B cell (primary cell): ENCODE measurements around the gene COL5A1. TPM values are rescaled to one million over a fixed set of nuclear protein-coding genes. Genes with fewer than 3 reads are reported as not detected.

Experiments used
- ATAC-seq: fragments of 200-7000 bp; cut with Tn5 transposase; one replicate; pipeline ENCODE4 v1.10.0; 2021; ENCODE audit warnings: low read depth, mild to moderate bottlenecking, moderate number of reproducible peaks, moderate library complexity
- CTCF ChIA-PET: fragments of 350-600 bp; sonication (Branson Sonifier 250); formaldehyde crosslinking; loops from one replicate; lab custom pipeline; 2021; ENCODE audit warnings: antibody characterized with exemption, inconsistent platforms; lab: Charles Lee
- POLR2A ChIA-PET: fragments of 350-600 bp; sonication (Branson Sonifier 250); formaldehyde crosslinking; loops from one replicate; lab custom pipeline; 2021; ENCODE audit warnings: antibody characterized with exemption; lab: Charles Lee
- DNase-seq: peaks from one replicate; pipeline ENCODE4 v3.0.0; 2013
- H2AFZ ChIP-seq: 2 replicates; pipeline ENCODE4 v1.6.1; 2012; ENCODE audit warnings: mild to moderate bottlenecking, low read depth, low read length; ENCODE audit not compliant: insufficient read depth, poor library complexity, severe bottlenecking
- H3K27ac ChIP-seq, 2 donors: 1 replicate in 1 of 2; 2 replicates in 1 of 2; pipeline ENCODE4 v1.5.1; 2012 to 2013; ENCODE audit warnings: low read length in 2 of 2, mild to moderate bottlenecking in 2 of 2, moderate library complexity in 1 of 2
- H3K27me3 ChIP-seq, 4 experiments: fragments of 200-600 bp in 1 of 4; sonication (generic) in 1 of 4; replicated peaks in 1 of 4; 1 replicate in 2 of 4; 2 replicates in 2 of 4; pipeline versions ENCODE4 v1.6.1 to v1.7.0; 2013 to 2016; ENCODE audit warnings: low read length in 3 of 4, mild to moderate bottlenecking in 2 of 4, mixed read lengths in 1 of 4, moderate library complexity in 1 of 4; ENCODE audit not compliant: insufficient read depth in 4 of 4, control insufficient read depth in 3 of 4; ENCODE audit errors: control extremely low read depth in 1 of 4
- H3K36me3 ChIP-seq, 2 experiments: replicated peaks in 1 of 2; 1 replicate in 1 of 2; 2 replicates in 1 of 2; pipeline versions ENCODE4 v1.6.1 to v1.7.1; 2013; ENCODE audit warnings: low read length in 1 of 2; ENCODE audit not compliant: insufficient read depth in 2 of 2, control insufficient read depth in 1 of 2; ENCODE audit errors: control extremely low read depth in 1 of 2, extremely low read depth in 1 of 2
- H3K4me1 ChIP-seq, 2 donors: fragments of 200-600 bp in 1 of 2; sonication (generic) in 1 of 2; 1 replicate in 1 of 2; 2 replicates in 1 of 2; pipeline versions ENCODE4 v1.5.1 to v1.6.1; 2013 to 2017; ENCODE audit warnings: low read length in 2 of 2; ENCODE audit not compliant: control insufficient read depth in 2 of 2, insufficient read depth in 2 of 2
- H3K4me2 ChIP-seq: replicated peaks from 2 replicates; pipeline ENCODE3; 2012; ENCODE audit warnings: mild to moderate bottlenecking, low read depth, low read length; ENCODE audit not compliant: poor library complexity, severe bottlenecking
- H3K4me3 ChIP-seq, 5 experiments: fragments of 200-600 bp in 1 of 5; sonication (generic) in 1 of 5; 1 replicate in 3 of 5; 2 replicates in 2 of 5; pipeline versions ENCODE4 v1.5.1 to v1.7.0; 2011 to 2016; ENCODE audit warnings: low read length in 4 of 5, mild to moderate bottlenecking in 4 of 5, low read depth in 2 of 5, control low read depth in 1 of 5, moderate library complexity in 1 of 5; ENCODE audit not compliant: insufficient read depth in 1 of 5; ENCODE audit errors: control extremely low read depth in 1 of 5, extremely low read depth in 1 of 5
- H3K79me2 ChIP-seq: fragments of 200-600 bp; sonication (generic); one replicate; pipeline ENCODE4 v1.6.0; 2016; ENCODE audit warnings: low read length; ENCODE audit not compliant: control insufficient read depth, insufficient read depth
- H3K9ac ChIP-seq: fragments of 200-600 bp; sonication (generic); 2 replicates; pipeline ENCODE4 v1.6.1; 2017; ENCODE audit warnings: mild to moderate bottlenecking, low read length, moderate library complexity
- H3K9me3 ChIP-seq, 3 donors: one replicate each; pipeline versions ENCODE4 v1.6.1 to v1.7.1; 2013; ENCODE audit warnings: low read length in 2 of 3; ENCODE audit not compliant: control insufficient read depth in 2 of 3, insufficient read depth in 1 of 3; ENCODE audit errors: control extremely low read depth in 1 of 3
- H4K20me1 ChIP-seq: 2 replicates; pipeline ENCODE4 v1.6.0; 2012; ENCODE audit warnings: mild to moderate bottlenecking, low read length; ENCODE audit not compliant: insufficient read depth, control insufficient read depth, poor library complexity, severe bottlenecking
- H3K27ac Mint-ChIP-seq: one replicate; pipeline ENCODE4 v1.8.0; 2021; ENCODE audit warnings: mixed read lengths
- H3K27me3 Mint-ChIP-seq: one replicate; pipeline ENCODE4 v1.8.0; 2021; ENCODE audit warnings: mixed read lengths
- H3K4me1 Mint-ChIP-seq: one replicate; pipeline ENCODE4 v1.8.0; 2021; ENCODE audit warnings: mixed read lengths
- H3K4me3 Mint-ChIP-seq: one replicate; pipeline ENCODE4 v1.8.0; 2021; ENCODE audit warnings: mixed read lengths
- H3K9me3 Mint-ChIP-seq: one replicate; pipeline ENCODE4 v1.8.0; 2022; ENCODE audit warnings: mixed read lengths; ENCODE audit not compliant: insufficient read depth
- EZH2 ChIP-seq: IDR thresholded peaks from 2 replicates; pipeline ENCODE4 v1.6.1; 2012; ENCODE audit warnings: borderline replicate concordance, low read depth, mild to moderate bottlenecking, moderate library complexity, low read length; ENCODE audit not compliant: insufficient read depth, poor library complexity, severe bottlenecking
- WGBS: methylation state at CpG from one replicate; pipeline ENCODE4 v1.1.5; 2013; ENCODE audit warnings: missing lambda C conversion rate; ENCODE audit not compliant: insufficient coverage; 5-methylcytosine and 5-hydroxymethylcytosine counted together
- intact Hi-C: fragments of 100-400 bp; cut with micrococcal nuclease; formaldehyde crosslinking; loops from one replicate; pipeline ENCODE4 v1.10.0; 2022
- polyA plus RNA-seq: library from polyadenylated mRNA; depleted of rRNA; stranded (reverse); fragments of >200 nt; gene quantifications from 2 replicates; pipeline ENCODE4 v1.2.3, GENCODE V29; 2012
- total RNA-seq, 2 donors: library from RNA; stranded (reverse); fragments of 120-200 nt in 1 of 2; gene quantifications; 1 replicate in 1 of 2; 2 replicates in 1 of 2; pipeline versions ENCODE4 v1.2.3 to v1.2.4, GENCODE V29; 2013 to 2022
- TF ChIP-seq, protein P1 (sequence below): fragments of 200-600 bp; IDR thresholded peaks from one replicate; pipeline ENCODE4 v1.8.0; 2022; ENCODE audit warnings: antibody characterized with exemption, mild to moderate bottlenecking

The COL5A1 gene
- total and polyA plus RNA-seq, 2 donors (not counting 1 experiment from before 2014, with no cell fraction given): 0.06 TPM; not detected in 1

DNA sequence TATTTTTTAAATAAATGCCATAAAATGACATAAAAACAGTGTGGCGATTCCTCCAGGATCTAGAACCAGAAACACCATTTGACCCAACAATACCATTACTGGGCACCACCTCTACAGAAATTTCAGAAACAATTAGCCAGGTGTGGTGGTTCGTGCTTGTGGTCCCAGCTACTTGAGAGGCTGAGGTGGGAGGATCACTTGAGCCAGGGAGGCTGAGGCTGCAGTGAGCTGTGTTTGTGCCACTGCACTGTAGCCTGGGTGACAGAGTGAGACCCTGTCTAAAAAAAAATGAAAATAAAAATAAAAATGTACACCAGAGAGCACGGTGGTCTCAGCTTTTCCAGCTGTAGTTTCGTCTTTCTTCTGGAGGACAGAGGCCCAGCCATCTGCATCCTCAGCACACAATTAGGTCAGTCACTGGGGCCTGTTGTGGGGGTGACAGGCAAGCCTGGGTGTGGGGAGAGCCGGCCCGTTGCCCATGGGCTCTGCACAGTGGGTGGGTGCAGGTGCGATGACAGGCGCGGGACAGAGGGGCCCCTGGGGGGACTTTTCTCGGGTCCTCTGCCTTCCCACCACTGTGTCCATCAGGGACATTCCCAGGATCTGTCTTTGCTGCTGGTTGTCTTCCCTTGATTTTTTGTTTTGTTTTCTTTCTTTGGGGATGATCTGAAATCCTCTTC lies 9.8 kb downstream of the COL5A1 start:
- Histone ChIP-seq H3K4me3 (no peak overlapping the region), H2AFZ (no peak overlapping the region), H4K20me1 (no peaks in the 10 kb centered on the region), H3K9ac (no peak overlapping the region), H3K36me3 (no peaks in the 10 kb centered on the region), H3K79me2 (no peaks in the 10 kb centered on the region), H3K4me2 (no peak overlapping the region), H3K4me1 (no peaks in the 10 kb centered on the region), H3K27ac (no peak overlapping the region), H3K27me3 (peaks cover 0 to 2% (median 0%) of the 10 kb centered on the region in 4 experiments), H3K9me3 (no peaks in the 10 kb centered on the region)
- H3K4me1 Mint-ChIP-seq: no peaks in the 10 kb centered on the region
- H3K27me3 Mint-ChIP-seq: no peaks in the 10 kb centered on the region
- TF ChIP-seq EZH2: no peak
- TF ChIP-seq, protein P1, sequence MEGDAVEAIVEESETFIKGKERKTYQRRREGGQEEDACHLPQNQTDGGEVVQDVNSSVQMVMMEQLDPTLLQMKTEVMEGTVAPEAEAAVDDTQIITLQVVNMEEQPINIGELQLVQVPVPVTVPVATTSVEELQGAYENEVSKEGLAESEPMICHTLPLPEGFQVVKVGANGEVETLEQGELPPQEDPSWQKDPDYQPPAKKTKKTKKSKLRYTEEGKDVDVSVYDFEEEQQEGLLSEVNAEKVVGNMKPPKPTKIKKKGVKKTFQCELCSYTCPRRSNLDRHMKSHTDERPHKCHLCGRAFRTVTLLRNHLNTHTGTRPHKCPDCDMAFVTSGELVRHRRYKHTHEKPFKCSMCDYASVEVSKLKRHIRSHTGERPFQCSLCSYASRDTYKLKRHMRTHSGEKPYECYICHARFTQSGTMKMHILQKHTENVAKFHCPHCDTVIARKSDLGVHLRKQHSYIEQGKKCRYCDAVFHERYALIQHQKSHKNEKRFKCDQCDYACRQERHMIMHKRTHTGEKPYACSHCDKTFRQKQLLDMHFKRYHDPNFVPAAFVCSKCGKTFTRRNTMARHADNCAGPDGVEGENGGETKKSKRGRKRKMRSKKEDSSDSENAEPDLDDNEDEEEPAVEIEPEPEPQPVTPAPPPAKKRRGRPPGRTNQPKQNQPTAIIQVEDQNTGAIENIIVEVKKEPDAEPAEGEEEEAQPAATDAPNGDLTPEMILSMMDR: no peak
- H3K4me3 Mint-ChIP-seq: no peak overlapping the region
- ATAC-seq: no peak
- ChIA-PET POLR2A (no interaction called here), CTCF (no interaction called here)
- intact Hi-C loops: no loop called here
- 88% methylated on average over 6 of the region's 10 CpGs for WGBS
- DNase-seq: no peak
- peaks cover 2% of the 10 kb centered on the region for H3K9me3 Mint-ChIP-seq
- no peak overlapping the region for H3K27ac Mint-ChIP-seq

DNA sequence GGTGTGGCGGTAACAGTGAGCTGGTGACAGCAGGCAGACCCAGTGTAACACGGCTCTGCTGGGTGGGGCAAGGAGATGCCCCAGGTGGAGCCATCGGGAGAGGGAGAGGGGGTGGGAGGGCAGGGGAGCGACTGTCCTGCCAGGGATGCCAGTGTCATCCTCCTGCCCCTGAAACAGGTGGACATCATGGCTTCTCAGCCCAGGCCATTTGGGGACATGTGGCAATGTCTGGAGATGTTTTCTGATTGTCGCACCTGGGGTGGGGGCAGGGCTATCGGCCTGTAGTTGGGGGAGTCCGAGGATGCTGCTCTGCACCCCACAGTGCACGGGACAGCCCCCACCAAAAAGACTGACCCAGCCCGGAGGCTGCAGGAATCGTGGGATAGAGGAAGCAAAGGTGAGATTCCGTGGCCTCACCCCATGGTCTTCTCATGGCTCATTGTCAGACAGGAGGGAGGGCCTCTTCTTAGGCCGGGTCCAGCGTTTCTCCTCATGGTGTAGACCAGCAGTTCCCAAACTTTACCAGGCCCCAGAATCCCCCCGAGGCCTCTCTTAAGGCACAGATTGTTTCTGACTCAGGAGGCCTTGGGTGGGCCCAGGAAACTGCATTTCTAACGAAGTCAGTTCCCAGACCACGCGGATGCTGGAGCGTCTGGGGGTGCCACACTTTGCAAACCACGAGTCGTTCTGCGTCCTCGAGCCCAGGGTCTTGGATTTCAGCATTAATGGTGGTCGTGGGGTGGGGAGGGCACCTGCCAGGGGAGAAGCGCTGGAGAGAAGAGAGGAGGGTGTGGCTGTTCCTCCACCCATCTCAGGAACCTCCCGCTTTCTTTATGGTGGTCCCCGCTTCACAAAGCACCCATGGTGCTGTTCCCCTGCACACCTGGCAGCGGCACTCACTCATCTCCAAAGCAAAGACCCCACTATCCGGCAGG lies 11.0 kb downstream of the COL5A1 start:
- Mint-ChIP-seq H3K27ac (no peak overlapping the region), H3K27me3 (no peaks in the 10 kb centered on the region), H3K4me3 (no peak overlapping the region), H3K4me1 (no peaks in the 10 kb centered on the region), H3K9me3 (peaks cover 2% of the 10 kb centered on the region)
- no peak overlapping the region for H2AFZ ChIP-seq
- H4K20me1 ChIP-seq: no peaks in the 10 kb centered on the region
- no peaks in the 10 kb centered on the region for H3K36me3 ChIP-seq
- 89% methylated on average over 18 of the region's 28 CpGs for WGBS
- no peaks in the 10 kb centered on the region for H3K4me1 ChIP-seq
- H3K79me2 ChIP-seq: no peaks in the 10 kb centered on the region
- H3K4me3 ChIP-seq: no peak overlapping the region
- peaks cover 0 to 2% (median 0%) of the 10 kb centered on the region in 4 experiments for H3K27me3 ChIP-seq
- H3K9ac ChIP-seq: no peak overlapping the region
- TF ChIP-seq EZH2: no peak
- TF ChIP-seq, protein P1: no peak
- H3K27ac ChIP-seq: no peak overlapping the region
- no peak for DNase-seq
- intact Hi-C loops: no loop called here
- ChIA-PET POLR2A (no interaction called here), CTCF (no interaction called here)
- no peak for ATAC-seq
- no peaks in the 10 kb centered on the region for H3K9me3 ChIP-seq
- no peak overlapping the region for H3K4me2 ChIP-seq
